ENCODE data around the gene PRR35. TPM values are rescaled to one million over a fixed set of nuclear protein-coding genes. Genes with fewer than 3 reads are reported as not detected.
A peak's percentile ranks its signal among the peaks of the same experiment; 100 is the strongest.

The PRR35 gene
- total RNA-seq, 1 donor from 2014 or later: not detected

DNA sequence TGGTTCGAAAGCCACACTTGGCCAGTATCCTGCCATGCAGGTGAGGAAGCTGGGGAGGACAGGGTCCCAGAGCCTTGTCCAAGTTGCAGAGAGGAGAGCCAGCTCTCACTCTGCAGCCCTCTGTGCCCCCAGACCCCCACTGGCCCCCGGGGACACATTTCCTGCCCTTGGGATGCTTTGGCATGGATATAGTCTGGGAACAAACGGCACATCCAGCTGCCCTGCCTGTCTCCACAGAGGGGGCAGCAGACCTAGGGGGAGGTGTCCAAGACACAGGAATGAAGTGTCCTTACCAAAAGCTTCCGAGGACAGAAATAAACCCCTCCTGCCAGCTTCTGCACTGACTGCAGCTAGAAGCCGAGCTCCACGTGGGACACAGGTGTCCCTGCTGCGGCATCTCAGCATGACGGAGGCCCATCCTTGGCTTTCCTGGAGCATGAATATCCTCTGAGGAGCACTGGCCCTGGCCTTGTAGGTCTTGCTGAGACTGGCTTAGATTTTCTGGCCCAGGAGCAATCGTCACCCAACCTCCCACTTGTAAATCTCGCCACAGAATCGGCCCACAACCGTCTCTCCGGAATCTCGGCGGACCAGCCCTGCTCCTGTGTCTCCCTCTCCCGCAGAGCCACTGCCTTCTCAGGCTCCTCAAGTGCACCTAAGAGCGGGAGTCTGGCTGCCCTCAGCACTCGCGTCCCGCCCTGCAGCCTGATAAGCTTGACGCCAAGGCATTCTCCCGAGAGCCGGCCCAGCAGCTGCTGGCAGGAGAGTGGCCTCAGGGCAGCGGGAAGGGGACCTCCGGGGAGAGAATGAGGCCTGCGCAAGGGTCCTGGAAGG is 33.8 kb upstream of the PRR35 start:
- ATAC-seq (peak; percentile 44), DNase-seq (ENCODE audit: missing footprints) (peak; percentile 77)
- intact Hi-C loops (cut with DNase I): loop anchor here (2.0 kb wide), 1 partner anchor 102 kb away; the partner anchor contains the start of gene RAB11FIP3

DNA sequence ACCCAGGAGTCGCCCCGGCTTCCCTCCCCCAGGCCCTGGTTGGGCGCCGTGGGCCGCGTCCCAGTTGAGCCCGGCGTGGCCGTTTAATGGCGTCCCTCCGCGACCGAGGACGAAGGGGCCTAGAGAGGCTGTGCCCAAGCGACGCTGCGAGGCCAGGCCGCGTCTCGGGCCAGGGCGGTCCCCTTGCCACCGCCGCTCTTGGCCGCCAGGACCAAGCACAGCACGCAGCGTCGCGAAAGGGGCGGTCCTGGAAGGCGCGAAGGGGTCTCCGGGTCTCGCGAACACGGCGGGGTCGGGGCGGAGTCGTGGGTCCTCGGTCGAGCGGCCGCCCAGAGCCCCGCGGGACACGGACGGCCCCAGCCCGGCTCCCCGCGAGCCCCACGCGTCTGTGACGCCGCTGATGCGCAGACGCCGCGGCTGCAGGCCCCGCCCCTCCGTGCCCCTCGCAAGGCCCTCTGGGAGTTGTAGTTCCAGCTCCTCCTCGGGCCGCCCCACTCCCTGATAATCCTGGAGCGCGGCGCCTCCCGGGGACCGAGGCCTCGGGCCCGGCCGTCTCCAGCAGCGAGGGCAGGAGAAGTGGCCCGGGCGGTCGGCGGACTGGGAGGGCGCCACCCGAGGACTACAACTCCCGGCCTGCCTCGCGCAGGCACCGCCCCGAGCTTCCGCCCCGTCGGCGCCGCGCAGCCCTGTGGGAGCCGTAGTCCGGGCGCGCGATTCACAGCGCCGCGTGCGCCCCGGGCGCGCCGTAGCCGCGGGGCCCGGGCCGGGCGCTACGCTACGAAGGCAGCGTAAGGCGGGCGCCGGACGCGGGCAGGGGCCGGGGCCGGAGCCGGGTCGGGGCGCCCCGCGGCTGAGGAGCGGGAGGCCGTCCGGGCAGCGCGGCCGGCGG is 32.9 kb upstream of the PRR35 start, which contains the start of gene CAPN15:
Gene CAPN15 (plus strand): TSS at position 698 of the 889 bp plus-strand sequence. CDS start 19,127 bp downstream, outside the sequence.
- peak; percentile 91 for ATAC-seq
- intact Hi-C loops (cut with DNase I): loop anchor here (2.0 kb wide), 1 partner anchor 102 kb away; the partner anchor contains the start of gene RAB11FIP3
- DNase-seq (ENCODE audit: missing footprints): peak; percentile 95

DNA sequence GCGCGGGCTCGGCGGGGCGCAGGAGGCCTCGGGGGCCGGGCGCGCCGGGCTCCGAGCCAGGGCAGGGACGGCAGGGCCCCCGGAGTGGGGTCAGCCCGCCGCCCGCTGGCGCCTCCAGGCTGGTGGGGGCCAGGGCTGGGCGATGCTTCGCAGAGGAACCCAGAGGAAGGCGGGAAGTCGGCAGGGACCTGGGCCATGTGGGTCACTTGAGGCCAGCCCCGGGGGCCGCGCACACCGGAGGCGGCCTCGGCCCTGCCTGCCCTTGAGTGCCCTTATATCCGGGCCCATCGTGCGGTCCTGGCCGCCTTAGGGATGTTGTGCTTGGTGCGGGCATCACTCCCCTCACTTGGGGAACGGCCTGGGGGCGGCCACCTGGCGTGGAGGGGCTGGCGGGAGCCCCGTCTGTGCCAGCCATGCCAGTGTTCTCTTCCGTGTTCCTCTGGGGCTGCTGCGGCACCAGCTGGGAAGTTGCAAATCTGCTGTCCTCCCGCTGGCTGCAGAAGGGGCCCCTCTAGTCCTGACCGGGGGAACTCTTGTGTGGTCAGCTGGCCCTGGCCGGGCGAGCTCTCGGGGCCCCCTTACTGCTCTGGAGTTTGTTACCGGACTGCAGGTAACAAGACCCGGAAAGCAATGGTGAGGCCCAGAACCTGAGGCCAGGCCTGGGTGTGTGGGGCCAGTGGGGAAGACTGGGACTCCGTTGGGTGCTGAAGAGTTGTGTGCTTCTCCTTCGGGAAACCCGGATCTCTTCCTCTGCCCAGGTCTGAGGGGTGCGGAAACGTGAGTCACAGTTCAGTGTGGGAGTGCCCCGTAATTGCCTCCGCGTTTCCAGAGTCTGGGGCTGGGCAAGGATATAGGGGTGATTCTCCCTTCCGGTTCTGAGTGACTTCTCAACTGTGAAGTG is 31.8 kb upstream of the PRR35 start:
- intact Hi-C loops (cut with DNase I): no loop called here
- no peak for ATAC-seq
- no peak for DNase-seq (ENCODE audit: missing footprints)

DNA sequence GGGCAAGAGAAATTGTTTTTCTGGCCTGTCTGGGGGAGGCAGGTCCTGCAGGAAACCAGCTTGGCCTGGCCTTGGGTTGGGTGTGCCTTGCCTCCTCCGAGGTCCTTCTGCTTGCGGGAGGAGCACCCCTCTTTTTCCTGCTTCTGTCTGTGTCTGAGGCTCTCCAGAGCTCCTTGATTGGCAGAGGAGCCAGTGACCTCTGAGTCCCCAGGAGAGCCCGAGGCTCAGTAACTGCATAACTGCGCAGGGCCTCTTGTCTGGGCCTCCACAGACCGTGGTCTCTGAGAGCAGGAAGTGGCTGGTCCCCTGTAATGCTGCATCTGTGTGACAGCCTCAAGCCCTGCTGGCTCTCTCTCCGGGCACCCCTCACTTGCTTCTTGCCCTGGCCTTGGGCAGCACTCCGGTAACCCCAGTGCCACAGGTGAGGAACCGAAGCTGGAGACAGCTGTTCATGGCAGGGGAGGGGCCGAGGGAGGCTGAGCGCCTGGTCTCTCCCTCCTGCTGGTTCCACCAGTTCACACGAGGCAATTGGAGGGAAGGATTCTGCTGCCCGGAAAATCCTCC is 31.1 kb upstream of the PRR35 start:
- ATAC-seq (no peak), DNase-seq (ENCODE audit: missing footprints) (no peak)
- intact Hi-C loops (cut with DNase I): no loop called here

DNA sequence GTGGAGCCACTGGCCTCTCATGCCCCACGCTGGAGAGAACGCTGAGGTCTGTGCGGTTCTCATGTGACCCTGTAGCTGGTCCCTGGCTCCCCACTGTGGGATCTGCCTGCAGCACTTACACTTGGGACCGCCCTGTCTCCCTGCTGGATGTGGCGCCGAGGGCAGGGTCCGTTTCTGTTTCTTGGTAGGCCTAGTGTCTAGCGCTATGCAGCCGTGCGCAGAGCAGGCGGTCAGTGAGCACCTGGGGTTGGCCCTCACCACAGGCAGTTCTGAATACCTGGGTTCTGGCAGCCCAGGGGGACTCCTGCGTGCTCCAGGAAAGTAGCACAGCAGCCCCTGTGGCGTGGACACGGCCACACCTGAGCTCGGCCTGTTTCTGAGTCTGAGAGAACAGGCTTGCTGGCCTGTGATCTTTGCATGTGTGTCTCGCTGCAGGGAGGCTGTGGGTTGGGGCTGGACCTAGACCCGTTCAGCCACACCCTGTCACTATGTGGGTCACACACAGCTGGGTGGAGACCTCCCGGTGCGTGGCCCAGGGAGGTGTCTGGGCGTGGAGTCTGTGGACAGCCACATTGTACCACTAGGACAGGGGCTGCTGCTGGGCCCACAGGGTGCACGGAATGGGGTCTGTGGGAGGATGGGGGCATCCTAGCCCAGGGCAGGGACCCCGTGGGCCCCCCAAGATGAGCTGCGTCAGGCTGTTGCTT is 29.9 kb upstream of the PRR35 start:
- intact Hi-C loops (cut with DNase I): no loop called here
- ATAC-seq (no peak), DNase-seq (ENCODE audit: missing footprints) (no peak)

DNA sequence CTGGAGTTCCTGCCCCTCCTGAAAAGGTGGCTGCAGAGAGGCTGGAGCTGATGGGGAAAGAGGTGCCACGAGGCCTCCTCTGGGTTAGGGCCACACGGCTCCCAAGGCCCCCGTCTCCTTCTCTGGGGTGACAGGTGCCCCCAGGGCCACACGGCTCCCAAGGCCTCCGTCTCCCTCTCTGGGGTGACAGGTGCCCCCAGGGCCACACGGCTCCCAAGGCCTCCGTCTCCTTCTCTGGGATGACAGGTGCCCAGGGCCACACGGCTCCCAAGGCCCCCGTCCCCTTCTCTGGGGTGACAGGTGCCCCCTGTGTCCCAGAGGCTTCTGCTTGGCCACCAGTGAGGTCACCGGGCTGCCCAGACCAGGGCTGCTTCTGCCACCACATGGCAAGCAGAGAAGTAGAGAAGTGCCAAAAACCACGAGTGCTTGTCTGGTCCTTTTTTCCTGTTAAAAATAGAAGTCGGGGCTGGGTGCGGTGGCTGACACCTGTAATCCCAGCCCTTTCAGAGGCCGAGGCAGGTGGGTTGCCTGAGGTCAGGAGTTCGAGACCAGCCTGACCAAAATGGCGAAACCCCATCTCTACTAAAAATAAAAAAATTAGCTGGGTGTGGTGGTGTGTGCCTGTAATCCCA is 28.6 kb upstream of the PRR35 start:
- no peak for DNase-seq (ENCODE audit: missing footprints)
- no peak for ATAC-seq
- intact Hi-C loops (cut with DNase I): no loop called here

DNA sequence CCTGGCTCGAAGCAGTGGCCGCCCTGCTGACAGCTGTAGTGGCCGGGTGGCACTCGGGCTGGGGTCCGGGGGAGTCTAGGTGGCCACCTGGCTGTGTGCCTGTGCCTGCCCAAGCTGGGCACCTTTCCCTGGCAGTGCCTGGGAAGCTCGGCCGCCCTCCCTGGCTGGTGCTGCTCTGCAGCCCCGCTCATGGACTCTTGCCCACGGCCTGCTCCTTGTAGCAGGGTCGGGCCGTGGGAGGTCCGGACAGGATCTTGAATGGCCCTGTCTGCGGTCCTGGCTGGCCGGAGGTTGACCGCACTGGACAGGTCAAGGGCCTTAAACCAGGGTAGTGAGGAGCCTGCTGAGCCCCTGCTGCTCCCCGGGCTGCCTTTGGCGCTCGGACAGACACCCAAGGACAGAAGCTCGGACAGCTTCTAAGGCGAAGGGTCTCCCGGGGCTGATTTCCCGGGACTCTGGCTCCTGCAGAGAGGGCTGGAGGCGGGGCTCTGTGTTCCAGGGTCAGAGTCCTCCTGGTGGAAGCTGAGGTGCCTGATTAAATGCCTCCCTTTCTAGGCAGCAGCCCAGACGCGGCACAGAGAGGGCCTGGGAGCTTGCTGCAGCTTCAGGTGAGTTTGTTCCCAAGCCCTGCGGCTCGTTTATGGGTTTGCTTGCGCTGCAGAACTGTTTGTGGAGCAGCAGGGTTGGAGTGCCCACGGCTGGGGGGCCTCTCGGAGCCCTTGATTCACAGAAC is 26.6 kb upstream of the PRR35 start:
- DNase-seq (ENCODE audit: missing footprints): no peak
- intact Hi-C loops (cut with DNase I): no loop called here
- no peak for ATAC-seq

DNA sequence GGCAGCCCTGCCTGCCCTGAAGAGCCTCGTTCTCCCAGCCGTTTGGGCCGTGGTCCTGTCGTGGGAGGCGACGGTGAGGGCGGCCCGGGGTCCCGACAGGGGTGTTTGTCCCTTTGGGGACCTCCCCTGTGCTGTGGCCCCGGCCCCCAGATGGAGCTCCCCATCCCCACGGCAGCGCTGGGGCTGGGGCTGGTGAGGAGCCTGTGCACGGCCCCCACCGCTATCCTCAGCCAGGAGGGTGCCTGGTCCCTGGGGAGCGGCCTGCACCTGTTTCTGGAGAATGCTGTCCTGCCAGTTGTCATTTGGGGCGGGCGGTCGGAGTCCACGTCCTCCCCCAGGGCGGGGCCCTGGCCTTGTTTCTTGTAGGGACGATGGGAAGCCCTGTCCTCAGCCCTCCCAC is 26.1 kb upstream of the PRR35 start:
- intact Hi-C loops (cut with DNase I): no loop called here
- DNase-seq (ENCODE audit: missing footprints) (no peak), ATAC-seq (no peak)

DNA sequence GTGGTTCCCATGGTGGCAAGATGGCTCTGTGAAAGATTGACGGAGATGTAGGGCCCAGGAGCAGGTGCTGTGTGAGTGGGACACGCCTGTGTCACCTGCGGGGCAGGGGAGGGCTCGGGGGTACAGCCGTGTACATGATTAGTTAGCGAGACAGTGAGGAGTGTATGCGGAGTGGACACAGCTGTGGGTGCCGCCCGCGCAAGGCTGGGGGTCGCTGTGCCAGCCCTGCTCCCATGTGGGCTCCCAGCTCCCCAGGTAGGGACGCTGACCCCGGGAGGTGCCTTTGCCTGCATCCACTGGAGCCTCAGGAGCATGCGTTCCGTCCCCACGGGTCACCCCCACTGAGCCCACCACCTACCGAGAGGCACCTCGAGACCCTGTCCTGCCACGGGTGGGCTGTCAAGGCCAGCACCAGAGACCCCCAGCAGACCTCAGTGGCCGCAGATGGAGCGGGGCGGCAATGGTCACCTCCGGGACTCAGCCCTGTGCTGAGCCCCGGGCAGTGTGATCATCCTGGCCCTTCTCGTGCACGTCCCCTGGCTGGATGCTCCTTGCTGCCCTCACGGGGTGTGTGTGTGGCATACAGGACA is 25.2 kb upstream of the PRR35 start:
- intact Hi-C loops (cut with DNase I): no loop called here
- DNase-seq (ENCODE audit: missing footprints) (no peak), ATAC-seq (no peak)

DNA sequence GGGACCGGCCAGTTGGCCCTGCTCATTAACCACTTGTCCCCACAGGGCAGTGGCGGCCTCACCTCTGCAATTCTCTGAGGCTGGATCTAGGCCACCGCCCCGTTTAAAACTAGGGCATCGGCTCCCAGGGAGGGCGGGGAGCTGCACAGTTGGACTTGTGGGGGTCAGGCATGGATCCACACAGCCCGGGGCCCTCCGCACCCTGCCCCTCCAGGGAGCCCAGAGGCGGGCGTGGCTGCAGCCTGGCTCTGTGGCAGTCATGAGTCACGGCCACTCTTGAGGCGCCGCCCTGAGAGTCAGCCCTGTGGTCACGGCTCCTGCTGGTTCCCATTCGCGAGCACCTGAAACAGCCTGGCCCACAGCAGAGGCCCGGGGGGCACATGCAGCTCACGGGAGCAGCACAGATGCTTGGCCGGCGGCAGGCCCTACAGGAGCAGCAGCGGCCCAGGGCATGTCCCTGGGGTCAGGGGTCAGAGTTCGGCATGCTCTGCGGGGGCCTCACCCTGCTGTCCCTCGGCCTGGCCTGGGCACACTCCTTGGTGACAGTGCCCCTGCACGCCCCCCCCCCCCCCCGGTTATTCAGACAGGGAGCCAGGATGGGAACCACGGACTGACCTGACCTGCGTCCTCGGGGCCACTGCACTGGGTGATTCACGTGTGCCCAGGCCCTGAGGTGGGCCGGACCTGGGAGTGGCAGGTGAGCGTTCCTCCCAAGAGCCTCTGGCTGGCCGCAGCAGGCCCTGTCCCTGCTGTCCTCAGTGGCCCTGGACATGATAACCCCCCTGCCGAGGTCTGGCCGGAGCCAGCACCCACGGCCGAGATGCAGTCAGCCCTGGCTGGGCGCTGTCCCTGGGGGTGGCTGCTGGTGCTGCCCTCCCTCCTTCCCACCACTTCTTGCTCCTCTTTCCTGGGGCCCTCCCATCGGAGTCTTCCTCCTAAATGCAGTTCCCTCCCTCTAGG is 24.5 kb upstream of the PRR35 start:
- intact Hi-C loops (cut with DNase I): no loop called here
- ATAC-seq (peak; percentile 24), DNase-seq (ENCODE audit: missing footprints) (no peak)

DNA sequence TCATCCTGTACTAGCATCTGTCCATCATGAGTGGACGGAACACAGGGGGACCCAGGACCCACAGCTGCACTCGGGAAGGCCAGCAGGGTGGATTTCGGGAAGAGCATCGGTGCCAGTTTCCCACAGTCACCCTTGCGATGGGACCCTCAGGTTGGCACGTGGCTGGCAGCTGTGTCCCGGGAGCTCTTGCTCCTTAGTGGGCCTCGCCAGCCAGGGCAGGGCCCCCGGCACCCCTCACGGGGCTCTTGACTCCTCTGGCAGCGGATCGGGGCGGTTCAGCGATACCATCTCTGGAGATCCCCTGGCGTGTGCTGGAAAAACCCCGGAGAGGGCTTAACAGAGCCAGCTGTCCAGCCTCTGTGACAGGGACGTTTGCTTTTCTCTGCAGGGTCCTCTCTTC is 23.4 kb upstream of the PRR35 start:
- intact Hi-C loops (cut with DNase I): no loop called here
- DNase-seq (ENCODE audit: missing footprints): no peak
- no peak for ATAC-seq

DNA sequence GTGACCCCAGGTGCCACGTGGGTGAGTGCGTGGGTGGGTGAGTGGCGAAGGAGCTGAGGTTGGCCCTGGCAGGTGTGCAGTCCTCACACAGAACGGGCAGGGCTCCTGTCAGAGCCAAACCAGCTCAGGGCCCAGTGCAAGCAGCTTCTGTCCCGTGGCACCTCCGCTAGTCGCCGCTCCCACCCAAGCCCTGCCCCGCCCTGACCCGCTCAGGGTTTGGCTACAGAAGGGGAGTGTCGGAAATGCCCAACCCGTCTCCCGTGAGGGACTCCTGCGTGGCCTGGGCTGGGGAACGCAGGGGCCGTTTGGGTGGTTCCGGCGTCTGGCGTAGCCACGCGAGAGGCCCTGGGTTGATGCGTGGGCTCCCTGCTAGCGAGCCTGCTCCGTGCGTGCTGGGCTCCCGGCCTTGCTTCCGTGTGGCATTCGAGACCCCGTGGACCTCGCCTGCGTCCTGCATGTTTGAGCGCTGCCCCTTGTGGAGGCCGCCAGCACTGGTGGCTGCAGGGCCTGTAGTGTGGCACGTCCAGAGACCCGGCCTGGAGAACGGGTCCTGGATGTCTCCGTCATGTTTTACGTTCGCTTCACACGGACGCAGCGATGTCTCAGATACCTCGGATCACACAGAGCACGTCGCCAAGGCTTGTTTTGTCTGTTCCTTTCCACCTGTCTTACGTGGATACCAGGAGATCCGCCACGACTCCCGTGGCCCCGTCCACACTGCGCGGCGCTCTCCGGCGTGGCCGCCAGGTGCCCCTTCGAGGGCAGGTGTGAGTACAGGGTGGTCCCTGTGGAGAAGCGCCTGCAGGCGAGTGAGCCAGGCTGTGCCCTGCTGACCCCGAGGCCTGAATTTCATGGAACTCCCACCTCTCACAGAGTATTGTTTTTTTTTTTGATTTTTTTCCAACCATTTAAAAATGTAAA is 22.5 kb upstream of the PRR35 start:
- ATAC-seq: no peak
- no peak for DNase-seq (ENCODE audit: missing footprints)
- intact Hi-C loops (cut with DNase I): no loop called here

DNA sequence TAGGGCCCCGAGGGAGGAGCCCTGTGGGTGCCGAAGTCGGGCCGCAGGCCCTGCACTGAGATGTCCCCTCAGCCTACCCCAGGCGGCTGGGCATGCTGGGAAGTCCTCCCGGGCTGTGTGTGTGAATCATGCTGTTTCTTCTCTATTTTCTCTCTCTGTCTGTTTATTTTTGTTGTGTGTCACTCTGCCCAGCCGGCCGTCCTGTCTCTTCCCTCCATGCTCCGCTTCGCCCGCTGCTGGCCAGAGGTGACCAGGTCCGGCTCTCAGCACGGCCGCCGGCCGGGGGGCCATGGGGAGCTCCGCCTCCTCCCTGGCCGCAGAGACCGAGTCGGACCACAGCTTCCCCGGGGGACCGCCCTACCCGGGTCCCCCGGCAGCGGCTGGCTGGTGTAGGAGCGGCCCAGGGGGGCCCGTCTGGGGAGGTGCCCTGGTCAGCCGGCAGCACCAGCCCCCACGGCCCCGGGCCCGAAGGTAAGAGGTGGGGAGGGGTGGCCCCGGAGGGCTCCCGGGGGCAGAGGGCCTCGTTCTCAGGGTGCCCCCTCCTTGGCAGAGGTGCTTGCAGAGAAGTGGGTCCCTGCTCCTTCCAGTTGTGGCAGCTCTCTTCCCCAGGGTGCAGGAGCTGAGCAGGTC is 20.2 kb upstream of the PRR35 start:
- no peak for DNase-seq (ENCODE audit: missing footprints)
- intact Hi-C loops (cut with DNase I): no loop called here
- no peak for ATAC-seq

All from Right ventricle myocardium inferior (tissue), 1 donor.